AG04449 (cell line): ENCODE measurements around the gene DIS3L2.

ENCODE experiments used
- CTCF ChIA-PET: fragments of 350-600 bp; formaldehyde crosslinking; extraction: SDS; loops from one replicate; lab custom pipeline; 2021; ENCODE audit warnings: antibody characterized with exemption; lab: Yijun Ruan, JAX
- POLR2A ChIA-PET: fragments of 400-600, 350-600 bp; formaldehyde crosslinking; extraction: SDS; loops from one replicate; lab custom pipeline; 2020; ENCODE audit warnings: antibody characterized with exemption, inconsistent platforms; lab: Yijun Ruan, JAX
- DNase-seq: peaks from one replicate; pipeline ENCODE4 v3.0.0-alpha.2; 2010; ENCODE audit warnings: low read depth, low spot score
- H3K4me3 ChIP-seq: 2 replicates; pipeline ENCODE4 v1.5.1; 2011; ENCODE audit warnings: low read depth, mild to moderate bottlenecking, control low read depth, low read length
- CTCF ChIP-seq: IDR thresholded peaks from one replicate; pipeline ENCODE4 v1.5.1; 2011; ENCODE audit warnings: mild to moderate bottlenecking, moderate library complexity, low read length, control low read depth, inconsistent platforms; ENCODE audit not compliant: insufficient read depth; ENCODE audit errors: missing control alignments

Gene DIS3L2

GRCh38 chr2:232296776-232297525 is 335.4 kb downstream of the DIS3L2 start:
- CTCF ChIA-PET, result interaction anchor here (1.1 to 1.5 kb wide), 4 partner anchors 20 to 390 kb away, joined by 3 read pairs; no protein-coding TSS in a partner anchor
- no peak overlapping the region for H3K4me3 ChIP-seq
- DNase-seq, result no peak
- no peak for TF ChIP-seq CTCF
- POLR2A ChIA-PET, result no interaction called here

- POLR2A ChIA-PET, result no interaction called here
- DNase-seq, result no peak
- TF ChIP-seq CTCF, result no peak
- CTCF ChIA-PET, result interaction anchor here (0.8 to 1.3 kb wide), 4 partner anchors 11 to 29 kb away, joined by 3 to 5 read pairs (median 4); no protein-coding TSS in a partner anchor
- H3K4me3 ChIP-seq, result no peak overlapping the region
Observed at GRCh38 chr2:232299084-232299483, 337.6 kb downstream of the DIS3L2 start.

- H3K4me3 ChIP-seq, result no peak overlapping the region
- no peak for DNase-seq
- ChIA-PET CTCF (interaction anchor here (0.8 to 0.9 kb wide), 2 partner anchors 8 to 27 kb away, joined by 3 read pairs; no protein-coding TSS in a partner anchor), POLR2A (no interaction called here)
- no peak for TF ChIP-seq CTCF
Observed at GRCh38 chr2:232299927-232300674, 338.6 kb downstream of the DIS3L2 start.

GRCh38 chr2:232300894-232301387 is 339.4 kb downstream of the DIS3L2 start:
- no peak for DNase-seq
- ChIA-PET POLR2A (interaction anchor here (0.6 to 0.7 kb wide), 2 partner anchors 17 to 211 kb away, joined by 3 read pairs; no protein-coding TSS in a partner anchor), CTCF (interaction anchor here (0.7 to 1.8 kb wide), 3 partner anchors 8 to 21 kb away, joined by 3 to 7 read pairs (median 3); no protein-coding TSS in a partner anchor)
- no peak for TF ChIP-seq CTCF
- no peak overlapping the region for H3K4me3 ChIP-seq

- POLR2A ChIA-PET, result no interaction called here
- no peak for DNase-seq
- TF ChIP-seq CTCF, result no peak
- CTCF ChIA-PET, result interaction anchor here (1.6 kb wide), 1 partner anchor 12 kb away, joined by 3 read pairs; no protein-coding TSS in a partner anchor
- H3K4me3 ChIP-seq, result no peak overlapping the region
Observed at GRCh38 chr2:232304236-232304635, 342.7 kb downstream of the DIS3L2 start.
